ENCODE results near the gene SCOC. TPM values are rescaled to one million over a fixed set of nuclear protein-coding genes. Genes with fewer than 3 reads are reported as not detected.

The SCOC gene
- 10 to 100 TPM; 22.3 to 37.2 (median 28.1) TPM for total RNA-seq
- polyA plus RNA-seq = 10 to 100 TPM; 23.7 to 45.1 (median 34.7) TPM
- long read RNA-seq, donor 1, transcript SCOC-211 (4 exons, 1,959 nt) = major isoform, 25 of 28 reads
- long read RNA-seq, donor 1, partial matches to known transcripts = 0 of 28 reads
- long read RNA-seq, donor 1, other reads (novel, unspliced or antisense) = 0 of 28 reads
- long read RNA-seq, donor 2, transcript SCOC-203 (4 exons, 1,999 nt) = minor isoform, 8 of 55 reads
- long read RNA-seq, donor 2, transcript SCOC-211 (4 exons, 1,959 nt) = major isoform, 32 of 55 reads
- long read RNA-seq, donor 2, partial matches to known transcripts = 15 of 55 reads
- long read RNA-seq, donor 2, other reads (novel, unspliced or antisense) = 0 of 55 reads

- intact Hi-C loops (cut with DNase I; ENCODE audit: low total_unique reads) = no loop called here
- peak; percentile 99 for DNase-seq
- no peaks in the 10 kb centered on the region for H3K36me3 ChIP-seq
- H3K27ac ChIP-seq = peak within 1 kb of the TSS; percentile 86 to 93 (median 89)
- H3K27me3 ChIP-seq (replicated peaks in 1 of 7) = no peaks in the 10 kb centered on the region
- no peaks in the 10 kb centered on the region for H3K9me3 ChIP-seq
- H3K4me3 ChIP-seq = peak within 1 kb of the TSS; percentile 79 to 97 (median 92)
- 0% methylated on average over 49 to 63 of the region's 63 CpGs for WGBS, 5 donors
- peaks cover 10 to 46% (median 33%) of the 10 kb centered on the region in 6 donors for H3K4me1 ChIP-seq
- TF ChIP-seq POLR2A (IDR thresholded peaks at IDR 0.05) (no peak), CTCF (IDR thresholded peaks at IDR 0.05 in 8 of 11, conservative IDR thresholded peaks at IDR 0.05 in 3 of 11) (peak in 2 of 11 experiments; percentile 5 to 28), POLR2AphosphoS5 (IDR thresholded peaks at IDR 0.05) (peak; percentile 86 to 92 (median 87))
Observed at GRCh38 chr4:140373328-140374129, at the start of gene SCOC. Gene SCOC (plus strand): TSS chr4:140373646. CDS start chr4:140379171, 5,525 bp downstream.

GRCh38 chr4:140326395-140326993 lies 47.0 kb upstream of the SCOC start:
- Histone ChIP-seq H3K36me3 (no peaks in the 10 kb centered on the region), H3K27me3 (replicated peaks in 1 of 7) (no peaks in the 10 kb centered on the region), H3K4me3 (no peak overlapping the region), H3K9me3 (peaks cover 0 to 4% (median 0%) of the 10 kb centered on the region in 8 donors), H3K27ac (no peak overlapping the region), H3K4me1 (peaks cover 0 to 11% (median 2%) of the 10 kb centered on the region in 6 donors)
- no peak for DNase-seq
- 16 to 49% (median 37%) methylated on average over 2 of the region's 2 CpGs for WGBS, 5 donors
- intact Hi-C loops (cut with DNase I; ENCODE audit: low total_unique reads) = no loop called here
- TF ChIP-seq CTCF (IDR thresholded peaks at IDR 0.05 in 8 of 11, conservative IDR thresholded peaks at IDR 0.05 in 3 of 11) = peak in 7 of 11 experiments; percentile 23 to 49 (median 38)
- TF ChIP-seq POLR2A (IDR thresholded peaks at IDR 0.05) = no peak
- no peak for TF ChIP-seq POLR2AphosphoS5 (IDR thresholded peaks at IDR 0.05)

GRCh38 chr4:140330311-140330900 lies 43.0 kb upstream of the SCOC start:
- intact Hi-C loops (cut with DNase I; ENCODE audit: low total_unique reads) = no loop called here
- 77 to 94% (median 89%) methylated on average over 1 of the region's 1 CpG for WGBS, 5 donors

More at GRCh38 chr4:140330311-140330900, 43.0 kb upstream of the SCOC start:
- Histone ChIP-seq H3K9me3 (no peaks in the 10 kb centered on the region), H3K4me3 (no peak overlapping the region), H3K36me3 (no peaks in the 10 kb centered on the region), H3K4me1 (peaks cover 0 to 12% (median 2%) of the 10 kb centered on the region in 6 donors), H3K27ac (no peak overlapping the region), H3K27me3 (replicated peaks in 1 of 7) (no peaks in the 10 kb centered on the region)
- DNase-seq = no peak
- TF ChIP-seq POLR2A (IDR thresholded peaks at IDR 0.05) (no peak), CTCF (IDR thresholded peaks at IDR 0.05 in 8 of 11, conservative IDR thresholded peaks at IDR 0.05 in 3 of 11) (peak in 7 of 11 experiments; percentile 11 to 41 (median 35)), POLR2AphosphoS5 (IDR thresholded peaks at IDR 0.05) (no peak)
